ENCODE data around the gene INTS3.
"Not testable (repeated sequence)": the region's sequence is repeated elsewhere in the genome, so short reads cannot be mapped to it uniquely, and the experiment has no call there.

GRCh38 chr1:153716211-153716610 lies 11.6 kb upstream of the INTS3 start:
- TF ChIP-seq, protein P1, sequence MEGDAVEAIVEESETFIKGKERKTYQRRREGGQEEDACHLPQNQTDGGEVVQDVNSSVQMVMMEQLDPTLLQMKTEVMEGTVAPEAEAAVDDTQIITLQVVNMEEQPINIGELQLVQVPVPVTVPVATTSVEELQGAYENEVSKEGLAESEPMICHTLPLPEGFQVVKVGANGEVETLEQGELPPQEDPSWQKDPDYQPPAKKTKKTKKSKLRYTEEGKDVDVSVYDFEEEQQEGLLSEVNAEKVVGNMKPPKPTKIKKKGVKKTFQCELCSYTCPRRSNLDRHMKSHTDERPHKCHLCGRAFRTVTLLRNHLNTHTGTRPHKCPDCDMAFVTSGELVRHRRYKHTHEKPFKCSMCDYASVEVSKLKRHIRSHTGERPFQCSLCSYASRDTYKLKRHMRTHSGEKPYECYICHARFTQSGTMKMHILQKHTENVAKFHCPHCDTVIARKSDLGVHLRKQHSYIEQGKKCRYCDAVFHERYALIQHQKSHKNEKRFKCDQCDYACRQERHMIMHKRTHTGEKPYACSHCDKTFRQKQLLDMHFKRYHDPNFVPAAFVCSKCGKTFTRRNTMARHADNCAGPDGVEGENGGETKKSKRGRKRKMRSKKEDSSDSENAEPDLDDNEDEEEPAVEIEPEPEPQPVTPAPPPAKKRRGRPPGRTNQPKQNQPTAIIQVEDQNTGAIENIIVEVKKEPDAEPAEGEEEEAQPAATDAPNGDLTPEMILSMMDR (IDR thresholded peaks at IDR 0.05), result not testable (repeated sequence)
- TF ChIP-seq, protein P2, sequence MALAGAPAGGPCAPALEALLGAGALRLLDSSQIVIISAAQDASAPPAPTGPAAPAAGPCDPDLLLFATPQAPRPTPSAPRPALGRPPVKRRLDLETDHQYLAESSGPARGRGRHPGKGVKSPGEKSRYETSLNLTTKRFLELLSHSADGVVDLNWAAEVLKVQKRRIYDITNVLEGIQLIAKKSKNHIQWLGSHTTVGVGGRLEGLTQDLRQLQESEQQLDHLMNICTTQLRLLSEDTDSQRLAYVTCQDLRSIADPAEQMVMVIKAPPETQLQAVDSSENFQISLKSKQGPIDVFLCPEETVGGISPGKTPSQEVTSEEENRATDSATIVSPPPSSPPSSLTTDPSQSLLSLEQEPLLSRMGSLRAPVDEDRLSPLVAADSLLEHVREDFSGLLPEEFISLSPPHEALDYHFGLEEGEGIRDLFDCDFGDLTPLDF (CRISPR knock-in tag; IDR thresholded peaks at IDR 0.05), result not testable (repeated sequence)
- TF ChIP-seq, protein P3, sequence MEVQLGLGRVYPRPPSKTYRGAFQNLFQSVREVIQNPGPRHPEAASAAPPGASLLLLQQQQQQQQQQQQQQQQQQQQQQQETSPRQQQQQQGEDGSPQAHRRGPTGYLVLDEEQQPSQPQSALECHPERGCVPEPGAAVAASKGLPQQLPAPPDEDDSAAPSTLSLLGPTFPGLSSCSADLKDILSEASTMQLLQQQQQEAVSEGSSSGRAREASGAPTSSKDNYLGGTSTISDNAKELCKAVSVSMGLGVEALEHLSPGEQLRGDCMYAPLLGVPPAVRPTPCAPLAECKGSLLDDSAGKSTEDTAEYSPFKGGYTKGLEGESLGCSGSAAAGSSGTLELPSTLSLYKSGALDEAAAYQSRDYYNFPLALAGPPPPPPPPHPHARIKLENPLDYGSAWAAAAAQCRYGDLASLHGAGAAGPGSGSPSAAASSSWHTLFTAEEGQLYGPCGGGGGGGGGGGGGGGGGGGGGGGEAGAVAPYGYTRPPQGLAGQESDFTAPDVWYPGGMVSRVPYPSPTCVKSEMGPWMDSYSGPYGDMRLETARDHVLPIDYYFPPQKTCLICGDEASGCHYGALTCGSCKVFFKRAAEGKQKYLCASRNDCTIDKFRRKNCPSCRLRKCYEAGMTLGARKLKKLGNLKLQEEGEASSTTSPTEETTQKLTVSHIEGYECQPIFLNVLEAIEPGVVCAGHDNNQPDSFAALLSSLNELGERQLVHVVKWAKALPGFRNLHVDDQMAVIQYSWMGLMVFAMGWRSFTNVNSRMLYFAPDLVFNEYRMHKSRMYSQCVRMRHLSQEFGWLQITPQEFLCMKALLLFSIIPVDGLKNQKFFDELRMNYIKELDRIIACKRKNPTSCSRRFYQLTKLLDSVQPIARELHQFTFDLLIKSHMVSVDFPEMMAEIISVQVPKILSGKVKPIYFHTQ (CRISPR knock-in tag; IDR thresholded peaks at IDR 0.05), result not testable (repeated sequence)
- TF ChIP-seq, protein P4, sequence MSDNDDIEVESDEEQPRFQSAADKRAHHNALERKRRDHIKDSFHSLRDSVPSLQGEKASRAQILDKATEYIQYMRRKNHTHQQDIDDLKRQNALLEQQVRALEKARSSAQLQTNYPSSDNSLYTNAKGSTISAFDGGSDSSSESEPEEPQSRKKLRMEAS (CRISPR knock-in tag; IDR thresholded peaks at IDR 0.05), result not testable (repeated sequence)
- not testable (repeated sequence) for TF ChIP-seq TCF7 (CRISPR knock-in tag; IDR thresholded peaks at IDR 0.05; ENCODE audit: low read depth)
